GM12878 (cell line): ENCODE results near the gene NDE1. TPM values are rescaled to one million over a fixed set of nuclear protein-coding genes. Genes with fewer than 3 reads are reported as not detected.
A peak's percentile ranks its signal among the peaks of the same experiment; 100 is the strongest.

Experiments
- microRNA counts: library from miRNA; unstranded; fragments of <30 nt; microRNA quantifications from one replicate; lab custom pipeline; 2016
- polyA plus RNA-seq, 11 experiments: library from polyadenylated mRNA; depleted of rRNA in 4 of 11; unstranded in 6 of 11; stranded (reverse) in 5 of 11; fragments of >200 nt; fragmentation: Nextera tagmentation in 4 of 11; fragmentation: Illumina TruSeq in 1 of 11; extraction: Ambion mirVana in 4 of 11; extraction: Trizol in 1 of 11; gene quantifications; 1 replicate in 1 of 11; 2 replicates in 10 of 11; pipeline versions ENCODE4 v1.2.1 to v1.2.3, GENCODE V29; 2011 to 2016; ENCODE audit warnings: inconsistent platforms in 2 of 11, missing spikeins in 2 of 11, low read depth in 1 of 11
- total RNA-seq, 4 experiments: library from RNA; depleted of rRNA in 3 of 4; stranded (reverse); fragments of >200 nt in 3 of 4; fragmentation: Illumina TruSeq in 1 of 4; extraction: Trizol in 1 of 4; gene quantifications; 2 replicates each; pipeline versions ENCODE4 v1.2.1 to v1.2.3, GENCODE V29; 2013 to 2021

Gene NDE1
- total and polyA plus RNA-seq, 10 of the 15 experiments (the other 5 are each of a cell fraction or from before 2014, with no cell fraction given), result 5.7 to 148 (median 87.8) TPM

MicroRNAs within 50 kb of the gene (microRNA counts, 767-probe panel; counts per million panel counts)
- 2,655 counts per million, percentile 85 among the panel's probes with 10 or more counts for microRNA hsa-miR-484 (lab: Ali Mortazavi, UCI)

Other genes starting within 250 kb of the NDE1 start
- gene BMERB1, start 215.7 kb upstream of the NDE1 start, total RNA-seq (2014; rRNA removed), result 0.17 and 0.38 TPM in 2 replicates
- gene BMERB1, start 215.7 kb upstream of the NDE1 start, total RNA-seq (2014; rRNA removed; fragmentation: Illumina TruSeq; extraction: Trizol), result 0.40 and 0.51 TPM in 2 replicates
- gene BMERB1, start 215.7 kb upstream of the NDE1 start, total RNA-seq (2021), result 0.27 and 0.44 TPM in 2 replicates
- 0.30 and 0.55 TPM in 2 replicates for gene BMERB1, start 215.7 kb upstream of the NDE1 start, polyA plus RNA-seq (2011; rRNA removed)
- gene BMERB1, start 215.7 kb upstream of the NDE1 start, polyA plus RNA-seq (2014; fragmentation: Illumina TruSeq; extraction: Trizol), result 0.26 and 0.30 TPM in 2 replicates
- under 1 TPM; 0.05 to 0.07 TPM for gene BMERB1, start 215.7 kb upstream of the NDE1 start, polyA plus RNA-seq (2014; fragmentation: Nextera tagmentation; extraction: Ambion mirVana)
- gene BMERB1, start 215.7 kb upstream of the NDE1 start, polyA plus RNA-seq (2014; rRNA removed), result 0.37 and 0.49 TPM in 2 replicates
- gene BMERB1, start 215.7 kb upstream of the NDE1 start, polyA plus RNA-seq (2016; fragmentation: Nextera tagmentation; extraction: Ambion mirVana), result under 1 TPM; 0.43 to 0.68 TPM
- 11.7 and 13.8 TPM in 2 replicates for gene MARF1, start 7.1 kb upstream of the NDE1 start, total RNA-seq (2014; rRNA removed)
- gene MARF1, start 7.1 kb upstream of the NDE1 start, total RNA-seq (2014; rRNA removed; fragmentation: Illumina TruSeq; extraction: Trizol), result 13.0 and 13.5 TPM in 2 replicates
- gene MARF1, start 7.1 kb upstream of the NDE1 start, total RNA-seq (2021), result 40.1 and 41.6 TPM in 2 replicates
- 21.4 and 24.1 TPM in 2 replicates for gene MARF1, start 7.1 kb upstream of the NDE1 start, polyA plus RNA-seq (2011; rRNA removed)
- gene MARF1, start 7.1 kb upstream of the NDE1 start, polyA plus RNA-seq (2014; fragmentation: Illumina TruSeq; extraction: Trizol), result 23.8 and 27.7 TPM in 2 replicates
- gene MARF1, start 7.1 kb upstream of the NDE1 start, polyA plus RNA-seq (2014; fragmentation: Nextera tagmentation; extraction: Ambion mirVana), result 1 to 10 TPM; 4.5 to 5.9 TPM
- 19.1 and 20.7 TPM in 2 replicates for gene MARF1, start 7.1 kb upstream of the NDE1 start, polyA plus RNA-seq (2014; rRNA removed)
- 10 to 100 TPM; 13.4 to 14.3 TPM for gene MARF1, start 7.1 kb upstream of the NDE1 start, polyA plus RNA-seq (2016; fragmentation: Nextera tagmentation; extraction: Ambion mirVana)
- under 0.01 and 0.06 TPM in 2 replicates for gene MYH11, start 206.8 kb downstream of the NDE1 start, total RNA-seq (2014; rRNA removed)
- gene MYH11, start 206.8 kb downstream of the NDE1 start, total RNA-seq (2014; rRNA removed; fragmentation: Illumina TruSeq; extraction: Trizol), result 0.05 and 0.13 TPM in 2 replicates
- 0.41 and 0.58 TPM in 2 replicates for gene MYH11, start 206.8 kb downstream of the NDE1 start, total RNA-seq (2021)
- not detected in 2 replicates for gene MYH11, start 206.8 kb downstream of the NDE1 start, polyA plus RNA-seq (2011; rRNA removed)
- 0.01 TPM in 1 of 2 replicates, not detected in the other for gene MYH11, start 206.8 kb downstream of the NDE1 start, polyA plus RNA-seq (2014; fragmentation: Illumina TruSeq; extraction: Trizol)
- under 1 TPM; 0.05 to 0.40 TPM for gene MYH11, start 206.8 kb downstream of the NDE1 start, polyA plus RNA-seq (2014; fragmentation: Nextera tagmentation; extraction: Ambion mirVana)
- gene MYH11, start 206.8 kb downstream of the NDE1 start, polyA plus RNA-seq (2014; rRNA removed), result 0.01 TPM in 1 of 2 replicates, not detected in the other
- 1 to 10 TPM in 1 of 2 experiments, under 1 TPM in 1; 0.88 to 1.9 TPM for gene MYH11, start 206.8 kb downstream of the NDE1 start, polyA plus RNA-seq (2016; fragmentation: Nextera tagmentation; extraction: Ambion mirVana)
- gene CEP20, start 238.4 kb downstream of the NDE1 start, total RNA-seq (2014; rRNA removed), result 38.0 and 43.8 TPM in 2 replicates
- gene CEP20, start 238.4 kb downstream of the NDE1 start, total RNA-seq (2014; rRNA removed; fragmentation: Illumina TruSeq; extraction: Trizol), result 52.1 and 53.0 TPM in 2 replicates
- 30.5 and 33.4 TPM in 2 replicates for gene CEP20, start 238.4 kb downstream of the NDE1 start, total RNA-seq (2021)
- gene CEP20, start 238.4 kb downstream of the NDE1 start, polyA plus RNA-seq (2011; rRNA removed), result 57.8 and 87.4 TPM in 2 replicates
- gene CEP20, start 238.4 kb downstream of the NDE1 start, polyA plus RNA-seq (2014; fragmentation: Illumina TruSeq; extraction: Trizol), result 52.2 and 70.3 TPM in 2 replicates
- gene CEP20, start 238.4 kb downstream of the NDE1 start, polyA plus RNA-seq (2014; fragmentation: Nextera tagmentation; extraction: Ambion mirVana), result 10 to 100 TPM; 52.2 to 55.2 TPM
- 23.6 and 33.7 TPM in 2 replicates for gene CEP20, start 238.4 kb downstream of the NDE1 start, polyA plus RNA-seq (2014; rRNA removed)
- 10 to 100 TPM; 53.4 to 53.9 TPM for gene CEP20, start 238.4 kb downstream of the NDE1 start, polyA plus RNA-seq (2016; fragmentation: Nextera tagmentation; extraction: Ambion mirVana)